ENCODE measurements around the gene BATF3.

GRCh38 chr1:212667223-212668139, 32.2 kb downstream of the BATF3 start:
- TF ChIP-seq CTCF (IDR thresholded peaks at IDR 0.05) (no peak), POLR2A (IDR thresholded peaks at IDR 0.05) (no peak)
